ENCODE data around the gene RBMS3.

The RBMS3 gene

GRCh38 chr3:29537889-29538609, 257.2 kb downstream of the RBMS3 start:
- DNase-seq: no peak

- no peak for DNase-seq
These were observed 257.7 kb downstream of the RBMS3 start for GRCh38 chr3:29538610-29538958.

- no peak for DNase-seq
These were observed 259.7 kb downstream of the RBMS3 start for GRCh38 chr3:29540544-29540943.

GRCh38 chr3:29544701-29545363, 264.0 kb downstream of the RBMS3 start:
- DNase-seq: no peak

- DNase-seq: no peak
These were observed 264.7 kb downstream of the RBMS3 start for GRCh38 chr3:29545615-29546014.

- DNase-seq: no peak
These were observed 271.2 kb downstream of the RBMS3 start for GRCh38 chr3:29552051-29552450.

GRCh38 chr3:29554566-29554965, 273.7 kb downstream of the RBMS3 start:
- DNase-seq: no peak

GRCh38 chr3:29555590-29555989, 274.7 kb downstream of the RBMS3 start:
- no peak for DNase-seq

GRCh38 chr3:29557186-29557585, 276.3 kb downstream of the RBMS3 start:
- no peak for DNase-seq

- DNase-seq: no peak
These were observed 277.0 kb downstream of the RBMS3 start for GRCh38 chr3:29557825-29558224.

- DNase-seq: no peak
These were observed 279.0 kb downstream of the RBMS3 start for GRCh38 chr3:29559741-29560465.

- DNase-seq: no peak
These were observed 280.8 kb downstream of the RBMS3 start for GRCh38 chr3:29561651-29562149.

- no peak for DNase-seq
These were observed 284.4 kb downstream of the RBMS3 start for GRCh38 chr3:29565236-29565635.

GRCh38 chr3:29567501-29567900, 286.6 kb downstream of the RBMS3 start:
- DNase-seq: no peak

GRCh38 chr3:29568355-29568754, 287.5 kb downstream of the RBMS3 start:
- no peak for DNase-seq

GRCh38 chr3:29576181-29576580, 295.3 kb downstream of the RBMS3 start:
- DNase-seq: no peak

GRCh38 chr3:29576675-29577074, 295.8 kb downstream of the RBMS3 start:
- no peak for DNase-seq

- no peak for DNase-seq
These were observed 296.4 kb downstream of the RBMS3 start for GRCh38 chr3:29577250-29577649.

- DNase-seq: no peak
These were observed 300.4 kb downstream of the RBMS3 start for GRCh38 chr3:29581311-29581710.

- DNase-seq: no peak
These were observed 301.4 kb downstream of the RBMS3 start for GRCh38 chr3:29582273-29582672.

GRCh38 chr3:29583861-29584260, 303.0 kb downstream of the RBMS3 start:
- no peak for DNase-seq

GRCh38 chr3:29585368-29585767, 304.5 kb downstream of the RBMS3 start:
- no peak for DNase-seq

- no peak for DNase-seq
These were observed 306.5 kb downstream of the RBMS3 start for GRCh38 chr3:29587340-29587739.

- no peak for DNase-seq
These were observed 309.1 kb downstream of the RBMS3 start for GRCh38 chr3:29590012-29590411.
